ACC112 (cell line): ENCODE results near the gene B4GALNT4.
"Not testable (repeated sequence)": the region's sequence is repeated elsewhere in the genome, so short reads cannot be mapped to it uniquely, and the experiment has no call there.

Experiments used
- H2AFZ ChIP-seq: fragments of 200-600 bp; sonication (generic); one replicate; pipeline ENCODE4 v1.6.0; 2017; ENCODE audit warnings: antibody characterized with exemption, low read length; ENCODE audit not compliant: unreplicated experiment
- H3K27ac ChIP-seq: fragments of 200-600 bp; sonication (generic); 2 replicates; pipeline ENCODE4 v1.5.1; 2014; ENCODE audit warnings: low read depth, mild to moderate bottlenecking, antibody characterized with exemption, low read length, moderate library complexity
- H3K27me3 ChIP-seq: fragments of 200-600 bp; sonication (generic); 2 replicates; pipeline ENCODE4 v1.6.1; 2014; ENCODE audit warnings: mild to moderate bottlenecking, antibody characterized with exemption, low read length, moderate library complexity, mixed read lengths; ENCODE audit not compliant: insufficient read depth
- H3K36me3 ChIP-seq: fragments of 200-600 bp; sonication (generic); 2 replicates; pipeline ENCODE4 v1.6.1; 2016; ENCODE audit warnings: mild to moderate bottlenecking, antibody characterized with exemption, low read length, moderate library complexity, mixed read lengths; ENCODE audit not compliant: insufficient read depth
- H3K4me1 ChIP-seq: fragments of 200-600 bp; sonication (generic); one replicate; pipeline ENCODE4 v1.6.1; 2016; ENCODE audit warnings: low read length, mixed read lengths; ENCODE audit not compliant: insufficient read depth, unreplicated experiment, control insufficient read depth
- H3K4me3 ChIP-seq: fragments of 200-600 bp; sonication (generic); 2 replicates; pipeline ENCODE4 v1.5.1; 2014; ENCODE audit warnings: mild to moderate bottlenecking, low read depth, low read length
- H3K79me2 ChIP-seq: fragments of 200-600 bp; sonication (generic); one replicate; pipeline ENCODE4 v1.6.0; 2016; ENCODE audit warnings: low read length; ENCODE audit not compliant: control insufficient read depth, unreplicated experiment, insufficient read depth

The B4GALNT4 gene

DNA sequence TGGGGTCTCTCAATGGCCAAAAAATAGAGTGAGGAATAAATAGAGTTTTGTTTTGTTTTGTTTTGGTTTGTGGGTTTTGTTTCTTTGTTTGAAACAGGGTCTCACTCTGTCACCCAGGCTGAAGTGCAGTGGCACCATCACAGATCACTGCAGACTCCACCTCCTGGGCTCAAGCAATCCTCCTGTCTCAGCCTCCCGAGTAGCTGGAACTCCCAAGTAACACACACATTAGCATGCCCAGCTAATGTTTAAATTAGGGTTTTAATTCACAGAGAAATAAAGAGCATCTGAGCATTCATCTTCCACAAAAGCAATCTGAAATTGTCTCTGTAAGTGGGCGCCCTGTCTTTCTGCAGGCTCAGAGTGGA lies 39.4 kb upstream of the B4GALNT4 start:
- Histone ChIP-seq H3K27me3 (no peaks in the 10 kb centered on the region), H3K27ac (no peak overlapping the region), H2AFZ (no peak overlapping the region), H3K79me2 (no peaks in the 10 kb centered on the region), H3K4me3 (no peak overlapping the region), H3K36me3 (no peaks in the 10 kb centered on the region), H3K4me1 (peaks cover 21% of the 10 kb centered on the region)

GRCh38 chr11:330307-330693 lies 39.0 kb upstream of the B4GALNT4 start:
- no peak overlapping the region for H3K4me3 ChIP-seq
- H2AFZ ChIP-seq, result no peak overlapping the region
- H3K36me3 ChIP-seq, result no peaks in the 10 kb centered on the region
- peaks cover 21% of the 10 kb centered on the region for H3K4me1 ChIP-seq
- no peaks in the 10 kb centered on the region for H3K79me2 ChIP-seq
- H3K27ac ChIP-seq, result no peak overlapping the region
- no peaks in the 10 kb centered on the region for H3K27me3 ChIP-seq

- no peak overlapping the region for H3K4me3 ChIP-seq
Measured at GRCh38 chr11:330694-331357, 38.5 kb upstream of the B4GALNT4 start.

DNA sequence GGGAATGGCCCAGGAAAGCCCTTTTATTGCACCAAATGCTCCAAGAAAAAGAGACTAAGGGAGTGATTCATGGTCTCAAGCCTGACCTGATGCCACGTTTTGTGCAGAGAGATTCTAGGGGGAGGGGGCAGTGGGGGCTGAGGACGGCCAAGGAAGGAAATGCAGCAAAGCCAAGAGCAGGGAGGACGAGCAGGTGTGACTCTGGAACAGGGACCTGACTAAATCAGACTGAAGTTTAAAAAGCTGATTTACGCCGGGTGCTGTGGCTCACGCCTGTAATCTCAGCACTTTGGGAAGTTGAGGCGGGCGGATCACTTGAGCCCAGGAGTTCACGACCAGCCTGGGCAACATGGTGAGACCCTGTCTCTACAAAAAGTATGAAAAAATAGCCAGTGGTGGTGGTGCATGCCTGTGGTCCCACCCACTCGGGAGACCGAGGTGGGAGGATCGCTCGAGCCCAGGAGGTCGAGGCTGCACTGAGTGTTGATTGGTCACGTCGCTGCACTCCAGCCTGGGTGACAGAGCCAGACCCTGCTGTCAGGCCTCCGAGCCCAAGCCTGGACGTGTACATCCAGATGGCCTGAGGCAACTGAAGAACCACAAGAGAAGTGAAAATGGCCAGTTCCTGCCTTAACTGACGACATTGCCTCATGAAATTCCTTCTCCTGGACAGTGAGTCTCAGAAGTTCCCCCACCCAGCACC lies 37.8 kb upstream of the B4GALNT4 start:
- no peak overlapping the region for H3K4me3 ChIP-seq
- no peaks in the 10 kb centered on the region for H3K27me3 ChIP-seq
- H3K27ac ChIP-seq, result no peak overlapping the region
- H2AFZ ChIP-seq, result no peak overlapping the region
- H3K79me2 ChIP-seq, result no peaks in the 10 kb centered on the region
- no peaks in the 10 kb centered on the region for H3K36me3 ChIP-seq
- H3K4me1 ChIP-seq, result peaks cover 19% of the 10 kb centered on the region

More at GRCh38 chr11:330694-331357, 38.5 kb upstream of the B4GALNT4 start:
- Histone ChIP-seq H3K4me1 (peaks cover 23% of the 10 kb centered on the region), H3K79me2 (no peaks in the 10 kb centered on the region), H3K27me3 (no peaks in the 10 kb centered on the region), H3K27ac (no peak overlapping the region), H2AFZ (no peak overlapping the region), H3K36me3 (no peaks in the 10 kb centered on the region)

- H3K4me3 ChIP-seq, result no peak overlapping the region
- H2AFZ ChIP-seq, result no peak overlapping the region
- no peak overlapping the region for H3K27ac ChIP-seq
- H3K36me3 ChIP-seq, result no peaks in the 10 kb centered on the region
- peaks cover 8% of the 10 kb centered on the region for H3K4me1 ChIP-seq
- H3K79me2 ChIP-seq, result no peaks in the 10 kb centered on the region
- H3K27me3 ChIP-seq, result no peaks in the 10 kb centered on the region
Measured at GRCh38 chr11:332651-333480, 36.4 kb upstream of the B4GALNT4 start.

DNA sequence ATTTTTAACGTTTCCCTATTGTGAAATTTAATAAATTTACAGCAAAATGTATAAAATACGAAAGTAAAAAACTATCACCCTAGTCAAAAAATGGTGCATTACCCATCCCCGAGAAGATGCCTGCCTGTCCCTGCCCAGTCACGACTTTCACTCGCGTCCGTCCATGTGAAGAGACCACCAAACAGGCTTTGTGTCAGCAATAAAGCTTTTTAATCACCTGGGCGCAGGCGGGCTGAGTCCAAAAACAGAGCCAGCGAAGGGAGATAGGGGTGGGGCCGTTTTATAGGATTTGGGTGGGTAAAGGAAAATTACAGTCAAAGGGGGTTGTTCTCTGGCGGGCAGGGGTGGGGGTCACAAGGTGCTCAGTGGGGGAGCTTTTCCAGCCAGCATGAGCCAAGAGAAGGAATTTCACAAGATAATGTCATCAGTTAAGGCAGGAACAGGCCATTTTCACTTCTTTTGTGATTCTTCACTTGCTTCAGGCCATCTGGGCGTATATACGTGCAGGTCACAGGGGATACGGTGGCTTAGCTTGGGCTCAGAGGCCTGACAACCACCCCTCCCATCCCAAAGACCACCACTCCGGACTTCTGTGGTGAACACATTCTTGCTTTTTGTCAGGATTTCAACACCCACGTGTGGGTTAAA lies 35.6 kb upstream of the B4GALNT4 start:
- H3K27ac ChIP-seq, H3K4me3 ChIP-seq: not testable (repeated sequence)

GRCh38 chr11:334264-334994 lies 34.9 kb upstream of the B4GALNT4 start:
- H3K27ac ChIP-seq, result no peak overlapping the region
- H3K4me3 ChIP-seq, result no peak overlapping the region
- no peaks in the 10 kb centered on the region for H3K79me2 ChIP-seq
- no peaks in the 10 kb centered on the region for H3K27me3 ChIP-seq
- peak overlapping the region; percentile 12 for H2AFZ ChIP-seq
- H3K4me1 ChIP-seq, result peaks cover 8% of the 10 kb centered on the region
- H3K36me3 ChIP-seq, result no peaks in the 10 kb centered on the region

More for the DNA sequence above, 35.6 kb upstream of the B4GALNT4 start:
- H3K4me1 ChIP-seq, H3K79me2 ChIP-seq, H3K36me3 ChIP-seq, H3K27me3 ChIP-seq: not testable (repeated sequence)
- peak overlapping the region; percentile 12 for H2AFZ ChIP-seq

GRCh38 chr11:335779-336658 lies 33.3 kb upstream of the B4GALNT4 start:
- H2AFZ ChIP-seq, result peak overlapping the region; percentile 91
- H3K4me3 ChIP-seq, result no peak overlapping the region
- no peaks in the 10 kb centered on the region for H3K36me3 ChIP-seq
- peaks cover 6% of the 10 kb centered on the region; the same call in 1 of the 2 replicates for H3K27me3 ChIP-seq
- no peaks in the 10 kb centered on the region for H3K79me2 ChIP-seq
- H3K4me1 ChIP-seq, result peaks cover 8% of the 10 kb centered on the region
- H3K27ac ChIP-seq, result no peak overlapping the region

GRCh38 chr11:336659-337198 lies 32.6 kb upstream of the B4GALNT4 start:
- Histone ChIP-seq H2AFZ (no peak overlapping the region), H3K4me3 (no peak overlapping the region), H3K27ac (no peak overlapping the region), H3K27me3 (peaks cover 6% of the 10 kb centered on the region; the same call in 1 of the 2 replicates), H3K79me2 (no peaks in the 10 kb centered on the region), H3K4me1 (peaks cover 8% of the 10 kb centered on the region), H3K36me3 (no peaks in the 10 kb centered on the region)
